ENCODE data around the gene FBXW5. TPM values are rescaled to one million over a fixed set of nuclear protein-coding genes. Genes with fewer than 3 reads are reported as not detected.

FBXW5 gene
- total RNA-seq, 1 donor from 2014 or later: 100.0 TPM

DNA sequence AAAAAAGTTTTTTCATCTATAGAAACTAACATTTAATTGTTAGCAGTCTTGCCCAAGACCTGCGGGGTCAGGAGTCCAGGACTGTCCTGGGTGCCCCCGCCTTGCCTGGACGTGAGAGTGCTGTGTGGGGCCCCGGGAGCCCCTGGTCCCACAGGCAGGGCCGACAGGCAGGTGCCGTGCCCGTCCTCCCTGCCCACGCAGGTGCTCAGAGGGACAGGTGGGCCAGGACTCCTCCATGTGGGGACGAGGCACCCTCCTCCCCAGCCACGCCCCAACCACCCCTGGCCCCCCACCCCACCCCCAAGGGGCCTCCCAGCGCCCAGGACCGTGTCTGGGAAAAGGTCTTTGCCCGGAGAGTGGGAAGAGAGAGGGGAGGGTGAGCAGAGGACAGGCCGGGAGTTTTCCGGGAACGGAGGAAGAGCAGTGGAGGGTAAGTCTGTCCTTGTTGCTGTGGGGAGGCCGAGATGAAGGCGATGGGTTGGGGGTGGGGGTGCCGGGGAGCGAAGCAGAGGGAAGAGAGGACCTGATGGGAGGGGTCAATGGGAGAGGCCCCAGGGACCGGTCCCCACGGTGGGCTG, 4.8 kb upstream of the FBXW5 start:
- H3K27me3 Mint-ChIP-seq (ENCODE audit: unreplicated experiment): peaks cover 6% of the 10 kb centered on the region
- no peaks in the 10 kb centered on the region for H3K36me3 Mint-ChIP-seq (ENCODE audit: low read depth, unreplicated experiment)
- H3K4me3 Mint-ChIP-seq (ENCODE audit: unreplicated experiment): no peak overlapping the region
- no peak overlapping the region for H3K27ac Mint-ChIP-seq (ENCODE audit: unreplicated experiment)
- H3K4me1 Mint-ChIP-seq (ENCODE audit: unreplicated experiment): no peaks in the 10 kb centered on the region
- no peak for DNase-seq (ENCODE audit: low spot score)
- TF ChIP-seq, protein P1, sequence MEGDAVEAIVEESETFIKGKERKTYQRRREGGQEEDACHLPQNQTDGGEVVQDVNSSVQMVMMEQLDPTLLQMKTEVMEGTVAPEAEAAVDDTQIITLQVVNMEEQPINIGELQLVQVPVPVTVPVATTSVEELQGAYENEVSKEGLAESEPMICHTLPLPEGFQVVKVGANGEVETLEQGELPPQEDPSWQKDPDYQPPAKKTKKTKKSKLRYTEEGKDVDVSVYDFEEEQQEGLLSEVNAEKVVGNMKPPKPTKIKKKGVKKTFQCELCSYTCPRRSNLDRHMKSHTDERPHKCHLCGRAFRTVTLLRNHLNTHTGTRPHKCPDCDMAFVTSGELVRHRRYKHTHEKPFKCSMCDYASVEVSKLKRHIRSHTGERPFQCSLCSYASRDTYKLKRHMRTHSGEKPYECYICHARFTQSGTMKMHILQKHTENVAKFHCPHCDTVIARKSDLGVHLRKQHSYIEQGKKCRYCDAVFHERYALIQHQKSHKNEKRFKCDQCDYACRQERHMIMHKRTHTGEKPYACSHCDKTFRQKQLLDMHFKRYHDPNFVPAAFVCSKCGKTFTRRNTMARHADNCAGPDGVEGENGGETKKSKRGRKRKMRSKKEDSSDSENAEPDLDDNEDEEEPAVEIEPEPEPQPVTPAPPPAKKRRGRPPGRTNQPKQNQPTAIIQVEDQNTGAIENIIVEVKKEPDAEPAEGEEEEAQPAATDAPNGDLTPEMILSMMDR (IDR thresholded peaks at IDR 0.05; ENCODE audit: unreplicated experiment): no peak
- no peaks in the 10 kb centered on the region for H3K9me3 Mint-ChIP-seq (ENCODE audit: unreplicated experiment)

DNA sequence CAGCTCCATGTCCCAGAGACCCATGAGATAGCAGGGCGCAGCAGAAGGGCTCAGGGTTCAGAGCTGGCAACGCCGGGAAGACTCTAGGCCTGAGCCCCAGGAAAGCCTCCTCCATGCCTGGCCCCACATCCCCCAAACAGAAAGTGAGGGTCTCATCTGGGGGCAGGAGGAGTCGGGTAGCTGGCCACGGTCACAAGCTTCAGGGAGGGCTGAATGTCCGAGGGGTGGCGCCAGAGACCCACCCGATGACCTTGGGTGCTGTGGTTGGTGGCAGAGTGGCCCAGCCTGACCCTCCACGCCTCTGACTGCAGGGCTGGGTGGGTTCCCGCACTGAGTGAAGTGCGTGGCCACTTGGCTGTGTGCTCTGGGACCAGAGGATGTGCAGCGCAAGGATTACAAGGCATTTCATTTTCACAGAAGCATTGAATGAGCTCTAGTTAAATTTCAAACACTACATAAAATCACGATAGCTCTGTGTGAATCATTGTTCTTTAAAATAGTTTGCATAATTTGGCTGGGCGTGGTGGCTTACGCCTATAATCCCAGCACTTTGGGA, 3.5 kb upstream of the FBXW5 start:
- TF ChIP-seq, protein P1 (IDR thresholded peaks at IDR 0.05; ENCODE audit: unreplicated experiment): no peak
- Mint-ChIP-seq H3K9me3 (ENCODE audit: unreplicated experiment) (no peaks in the 10 kb centered on the region), H3K4me3 (ENCODE audit: unreplicated experiment) (peak overlapping the region; percentile 62), H3K27ac (ENCODE audit: unreplicated experiment) (no peak overlapping the region), H3K27me3 (ENCODE audit: unreplicated experiment) (peaks cover 6% of the 10 kb centered on the region), H3K4me1 (ENCODE audit: unreplicated experiment) (no peaks in the 10 kb centered on the region), H3K36me3 (ENCODE audit: low read depth, unreplicated experiment) (no peaks in the 10 kb centered on the region)
- DNase-seq (ENCODE audit: low spot score): peak; percentile 52

DNA sequence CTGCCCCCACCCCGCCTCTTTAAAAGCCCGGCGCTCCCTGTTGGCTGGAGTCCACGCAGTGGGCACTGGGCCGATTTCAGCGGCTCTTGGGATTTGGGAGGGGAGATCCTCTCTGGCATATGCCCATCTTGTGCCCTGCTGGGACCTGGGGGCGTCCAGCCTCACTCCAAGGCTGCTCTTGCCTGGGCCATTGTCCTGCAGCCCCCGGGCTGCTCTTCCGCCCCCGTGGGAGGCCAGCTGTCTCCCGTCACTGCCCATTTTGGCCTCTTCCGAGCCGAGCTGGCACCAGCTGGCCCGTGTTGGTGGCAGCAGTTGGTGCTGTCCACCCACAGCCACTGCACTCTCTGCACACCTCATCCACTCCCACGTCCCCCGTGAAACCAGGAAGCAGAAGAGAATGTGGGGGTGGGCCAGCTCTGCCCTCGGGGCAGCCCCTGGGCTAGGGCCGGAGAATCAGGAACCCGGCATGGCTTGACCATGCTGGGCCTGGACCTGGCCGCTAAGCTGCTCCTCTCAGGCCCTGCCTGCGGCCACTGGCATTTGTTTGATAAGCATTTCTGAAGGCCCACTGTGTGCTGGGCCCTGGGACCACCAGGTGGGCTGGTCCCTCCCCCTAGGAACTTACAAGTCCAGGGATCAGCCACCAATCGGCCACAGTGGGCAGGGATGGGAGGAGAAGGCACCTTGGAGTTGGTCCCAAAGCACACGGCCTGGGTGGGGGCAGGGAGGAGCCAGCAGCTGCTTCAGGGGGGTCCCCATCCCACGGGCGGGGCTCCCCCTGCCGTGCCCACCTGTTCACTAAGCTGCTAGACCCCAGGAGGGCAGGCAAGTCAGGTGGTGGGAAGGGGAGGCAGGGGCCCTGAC, 2.7 kb upstream of the FBXW5 start:
- no peak for DNase-seq (ENCODE audit: low spot score)
- H3K4me3 Mint-ChIP-seq (ENCODE audit: unreplicated experiment): no peak overlapping the region
- H3K36me3 Mint-ChIP-seq (ENCODE audit: low read depth, unreplicated experiment): no peaks in the 10 kb centered on the region
- no peak overlapping the region for H3K27ac Mint-ChIP-seq (ENCODE audit: unreplicated experiment)
- no peaks in the 10 kb centered on the region for H3K9me3 Mint-ChIP-seq (ENCODE audit: unreplicated experiment)
- TF ChIP-seq, protein P1 (IDR thresholded peaks at IDR 0.05; ENCODE audit: unreplicated experiment): no peak
- H3K4me1 Mint-ChIP-seq (ENCODE audit: unreplicated experiment): no peaks in the 10 kb centered on the region
- peaks cover 6% of the 10 kb centered on the region for H3K27me3 Mint-ChIP-seq (ENCODE audit: unreplicated experiment)

DNA sequence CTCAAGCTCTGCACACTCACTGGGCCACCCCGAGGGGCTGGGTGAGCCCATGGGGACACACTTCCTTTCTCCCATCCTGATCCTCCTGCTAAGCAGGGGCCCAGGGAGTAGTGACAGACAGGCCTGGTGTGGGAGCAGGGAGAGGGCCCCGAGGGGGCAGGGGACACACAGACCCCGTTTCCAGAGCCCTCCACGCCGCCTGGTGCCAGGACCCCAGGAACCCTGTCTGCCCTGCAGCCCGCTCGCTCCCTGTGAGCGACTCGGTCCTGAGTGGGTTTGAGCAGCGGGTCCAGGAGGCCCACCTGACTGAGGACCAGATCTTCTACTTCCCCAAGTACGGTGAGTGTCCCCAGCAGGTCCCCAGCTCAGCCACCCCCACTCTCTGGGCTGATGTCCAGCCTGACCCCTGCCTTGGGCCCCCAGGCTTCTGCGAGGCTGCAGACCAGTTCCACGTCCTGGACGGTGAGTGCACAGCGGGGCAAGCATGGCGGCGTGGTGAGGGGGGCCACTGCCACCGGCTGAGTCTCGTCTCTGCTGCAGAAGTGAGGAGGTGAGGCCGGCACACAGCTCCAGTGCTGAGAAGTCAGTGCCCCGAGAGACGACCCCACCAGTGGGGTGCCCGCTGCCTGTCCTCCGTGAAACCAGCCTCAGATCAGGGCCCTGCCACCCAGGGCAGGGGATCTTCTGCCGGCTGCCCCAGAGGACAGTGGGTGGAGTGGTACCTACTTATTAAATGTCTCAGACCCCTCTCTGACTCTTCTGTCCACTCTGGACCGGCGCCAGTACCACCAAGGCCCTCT, 1.9 kb upstream of the FBXW5 start:
- DNase-seq (ENCODE audit: low spot score): no peak
- no peak overlapping the region for H3K4me3 Mint-ChIP-seq (ENCODE audit: unreplicated experiment)
- peaks cover 6% of the 10 kb centered on the region for H3K27me3 Mint-ChIP-seq (ENCODE audit: unreplicated experiment)
- H3K9me3 Mint-ChIP-seq (ENCODE audit: unreplicated experiment): no peaks in the 10 kb centered on the region
- H3K4me1 Mint-ChIP-seq (ENCODE audit: unreplicated experiment): no peaks in the 10 kb centered on the region
- no peak overlapping the region for H3K27ac Mint-ChIP-seq (ENCODE audit: unreplicated experiment)
- H3K36me3 Mint-ChIP-seq (ENCODE audit: low read depth, unreplicated experiment): peaks cover 3% of the 10 kb centered on the region
- TF ChIP-seq, protein P1 (IDR thresholded peaks at IDR 0.05; ENCODE audit: unreplicated experiment): no peak
